GM21786 (cell line): ENCODE results near the gene AMPH.
"Not testable (repeated sequence)": the region's sequence is repeated elsewhere in the genome, so short reads cannot be mapped to it uniquely, and the experiment has no call there.

Source experiments
- ATAC-seq: cut with Tn5 transposase; IDR thresholded peaks from one replicate; pipeline ENCODE4 v1.9.1; 2021; ENCODE audit not compliant: unreplicated experiment

The AMPH gene

GRCh38 chr7:38628630-38629385 is 2.4 kb downstream of the AMPH start:
- no peak for ATAC-seq

- ATAC-seq: no peak
Observed at GRCh38 chr7:38625866-38626265, 5.3 kb downstream of the AMPH start.

GRCh38 chr7:38615665-38616064 is 15.5 kb downstream of the AMPH start:
- ATAC-seq: no peak

- ATAC-seq: no peak
Observed at GRCh38 chr7:38607466-38607865, 23.7 kb downstream of the AMPH start.

- no peak for ATAC-seq
Observed at GRCh38 chr7:38600741-38601140, 30.4 kb downstream of the AMPH start.

GRCh38 chr7:38594949-38595348 is 36.2 kb downstream of the AMPH start:
- ATAC-seq: no peak

- no peak for ATAC-seq
Observed at GRCh38 chr7:38592737-38593288, 38.4 kb downstream of the AMPH start.

GRCh38 chr7:38585572-38586354 is 45.4 kb downstream of the AMPH start:
- no peak for ATAC-seq

- ATAC-seq: no peak
Observed at GRCh38 chr7:38584443-38585210, 46.5 kb downstream of the AMPH start.

- ATAC-seq: no peak
Observed at GRCh38 chr7:38580485-38580884, 50.7 kb downstream of the AMPH start.

- ATAC-seq: no peak
Observed at GRCh38 chr7:38574086-38574485, 57.1 kb downstream of the AMPH start.

GRCh38 chr7:38571620-38572019 is 59.6 kb downstream of the AMPH start:
- ATAC-seq: not testable (repeated sequence)

- ATAC-seq: no peak
Observed at GRCh38 chr7:38568497-38568896, 62.7 kb downstream of the AMPH start.

- no peak for ATAC-seq
Observed at GRCh38 chr7:38565289-38565688, 65.9 kb downstream of the AMPH start.

GRCh38 chr7:38563741-38564140 is 67.4 kb downstream of the AMPH start:
- no peak for ATAC-seq

- ATAC-seq: no peak
Observed at GRCh38 chr7:38561166-38561565, 70.0 kb downstream of the AMPH start.

- no peak for ATAC-seq
Observed at GRCh38 chr7:38558761-38559345, 72.3 kb downstream of the AMPH start.

- no peak for ATAC-seq
Observed at GRCh38 chr7:38554586-38554985, 76.6 kb downstream of the AMPH start.

- no peak for ATAC-seq
Observed at GRCh38 chr7:38550836-38551235, 80.3 kb downstream of the AMPH start.

- ATAC-seq: no peak
Observed at GRCh38 chr7:38548605-38549004, 82.6 kb downstream of the AMPH start.

GRCh38 chr7:38546763-38547162 is 84.4 kb downstream of the AMPH start:
- ATAC-seq: no peak
